GM08714 (cell line): ENCODE data around the gene RALGAPA2.

ENCODE experiments used
- H3K4me3 ChIP-seq: fragments of 200-500 bp; sonication (Bioruptor generic); 2 replicates; pipeline ENCODE4 v1.5.1; 2014; ENCODE audit warnings: mild to moderate bottlenecking, low read length, inconsistent platforms
- ZNF274 ChIP-seq: IDR thresholded peaks from 2 replicates; pipeline ENCODE4 v1.6.1; 2012; ENCODE audit warnings: mild to moderate bottlenecking, low read depth, low read length

RALGAPA2 gene

DNA sequence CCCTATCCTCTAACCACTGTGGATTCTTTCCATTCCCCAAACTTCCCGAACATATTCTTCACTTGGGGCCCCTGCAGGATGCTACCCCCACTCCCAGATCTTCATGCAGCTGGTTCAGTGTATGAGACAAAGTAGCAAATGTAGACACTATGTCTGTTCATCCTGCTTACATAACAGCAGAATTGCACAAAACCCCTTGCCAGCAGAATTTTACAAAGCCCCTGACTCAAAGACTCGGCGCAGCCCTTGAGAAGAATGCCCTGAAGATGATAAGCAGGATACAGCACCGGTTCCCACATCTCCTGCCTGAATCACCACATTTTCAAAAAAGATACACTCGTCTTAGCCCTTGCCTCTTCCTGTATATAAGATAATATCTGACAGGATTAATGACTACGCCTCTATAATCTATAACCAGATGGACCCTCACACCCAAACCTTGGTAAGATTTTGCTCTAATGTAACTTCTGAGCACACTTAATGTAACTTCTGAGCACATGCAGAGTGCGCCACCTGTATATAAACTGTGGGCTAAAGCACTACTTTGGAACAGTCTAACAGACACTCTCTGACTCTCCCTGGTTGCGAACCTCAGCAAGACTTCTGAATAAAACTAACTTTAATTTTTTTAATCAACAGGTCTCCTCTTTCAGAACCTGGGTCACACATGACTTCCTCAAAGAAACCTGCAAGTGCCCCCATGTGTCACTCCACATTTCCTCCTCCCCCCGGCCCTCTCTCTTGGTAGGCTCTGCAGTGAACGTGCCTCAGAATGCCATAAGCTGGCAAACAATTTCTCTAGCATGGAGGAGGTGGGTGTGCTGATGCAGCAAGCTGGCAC lies 28.7 kb downstream of the RALGAPA2 start:
- no peak overlapping the region for H3K4me3 ChIP-seq
- no peak for TF ChIP-seq ZNF274

DNA sequence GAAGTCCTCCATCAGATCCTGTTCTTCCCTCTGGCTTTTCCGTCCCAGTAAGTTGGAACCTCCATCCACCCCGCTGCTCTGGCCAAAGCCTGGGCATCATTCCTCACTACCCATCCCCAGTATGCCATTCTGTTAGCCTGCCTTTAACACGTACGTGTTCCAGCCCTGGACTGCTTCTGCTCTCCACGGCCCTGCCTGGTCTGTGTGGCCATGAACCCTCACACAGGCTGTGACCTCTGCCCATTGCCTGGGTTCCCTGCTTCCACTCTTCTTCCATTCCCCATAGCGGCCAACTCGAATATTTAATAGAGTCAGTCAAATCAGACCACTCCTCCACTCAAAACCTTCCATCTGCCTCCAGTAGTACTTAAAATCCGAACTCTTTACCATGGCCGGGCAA lies 29.4 kb downstream of the RALGAPA2 start:
- H3K4me3 ChIP-seq = no peak overlapping the region
- no peak for TF ChIP-seq ZNF274

DNA sequence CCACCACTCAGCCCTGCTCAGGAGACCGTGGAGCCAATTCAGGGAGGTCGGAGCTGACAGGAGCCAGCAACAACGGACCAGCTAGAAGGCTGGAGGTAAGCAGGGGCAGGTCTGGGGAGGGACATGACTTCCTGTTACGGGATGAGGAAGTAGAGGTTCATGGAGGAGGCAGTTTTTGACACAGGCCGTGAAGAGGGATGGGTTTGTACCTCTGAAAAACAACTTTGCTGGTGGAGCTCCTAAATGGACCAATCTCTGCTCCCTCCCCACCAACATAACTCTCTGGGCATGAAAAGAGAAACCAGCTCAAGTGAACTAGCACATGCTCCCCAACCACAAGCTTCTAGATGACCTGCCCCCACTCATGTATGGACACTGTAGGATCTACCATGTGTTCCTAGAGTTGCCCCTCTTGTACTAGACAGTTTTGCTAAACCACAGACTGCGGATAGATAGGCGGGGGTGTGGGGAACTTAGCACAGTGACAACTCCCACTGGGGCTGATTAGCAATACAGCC lies 31.4 kb downstream of the RALGAPA2 start:
- H3K4me3 ChIP-seq = no peak overlapping the region
- no peak for TF ChIP-seq ZNF274

DNA sequence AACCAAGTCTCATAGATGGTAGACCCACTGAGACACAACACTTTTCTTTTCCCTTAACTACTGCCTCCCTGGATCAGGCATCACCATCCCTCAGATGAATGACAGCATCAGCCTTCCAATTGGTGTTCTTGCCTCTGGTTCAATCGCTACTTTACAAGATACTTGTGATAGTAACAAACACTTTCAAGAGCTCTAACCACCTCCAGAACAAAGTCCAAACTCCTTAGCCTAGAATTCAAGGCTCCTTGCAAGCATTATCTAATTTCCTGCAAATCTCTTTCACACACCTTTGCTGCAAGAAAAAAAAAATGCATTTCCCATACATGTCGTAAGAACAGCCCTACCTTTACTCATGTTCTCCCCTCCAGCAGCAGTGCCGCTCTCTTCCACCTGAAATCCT lies 33.1 kb downstream of the RALGAPA2 start:
- TF ChIP-seq ZNF274 = no peak
- no peak overlapping the region for H3K4me3 ChIP-seq

DNA sequence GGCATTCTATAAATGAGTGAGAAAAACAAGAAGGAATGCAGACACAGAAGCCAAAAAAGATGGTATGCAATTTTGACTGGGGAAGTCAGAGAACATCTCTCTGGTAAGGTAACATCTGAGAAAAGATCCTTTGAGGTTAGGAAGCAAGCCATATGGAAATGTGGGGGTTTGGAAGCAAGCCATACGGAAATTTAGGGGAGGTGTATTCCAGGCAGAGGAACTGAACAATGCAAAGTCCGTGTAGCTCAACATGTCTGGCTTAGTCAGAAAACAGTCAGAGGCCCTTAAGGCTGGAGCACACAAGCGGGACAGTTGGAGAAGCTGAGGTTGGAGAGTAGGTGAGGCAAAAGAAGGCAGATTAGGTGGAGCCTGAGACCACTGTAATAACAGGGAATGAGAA lies 35.3 kb downstream of the RALGAPA2 start:
- H3K4me3 ChIP-seq = no peak overlapping the region
- TF ChIP-seq ZNF274 = no peak

DNA sequence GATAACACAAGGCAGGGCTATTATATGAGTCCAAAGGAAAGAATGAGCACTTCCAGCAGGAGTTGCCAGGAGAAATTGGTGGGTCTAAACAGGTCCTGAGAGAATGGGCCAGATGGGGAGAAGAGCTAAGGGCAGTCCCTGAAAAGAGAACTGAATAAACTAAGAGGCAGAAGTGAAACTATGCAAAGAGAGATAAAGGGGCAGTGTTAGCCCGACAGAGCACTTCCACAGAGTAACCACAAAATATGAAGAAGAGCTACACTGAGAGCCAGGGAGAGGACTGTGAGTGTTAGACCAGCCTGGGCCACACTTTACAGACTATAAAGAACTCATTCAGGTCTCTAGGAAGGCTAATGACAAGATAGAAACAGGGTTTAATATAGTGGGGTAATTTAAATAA lies 43.8 kb downstream of the RALGAPA2 start:
- TF ChIP-seq ZNF274 = no peak
- H3K4me3 ChIP-seq = no peak overlapping the region; the same call in 1 of the 2 replicates

DNA sequence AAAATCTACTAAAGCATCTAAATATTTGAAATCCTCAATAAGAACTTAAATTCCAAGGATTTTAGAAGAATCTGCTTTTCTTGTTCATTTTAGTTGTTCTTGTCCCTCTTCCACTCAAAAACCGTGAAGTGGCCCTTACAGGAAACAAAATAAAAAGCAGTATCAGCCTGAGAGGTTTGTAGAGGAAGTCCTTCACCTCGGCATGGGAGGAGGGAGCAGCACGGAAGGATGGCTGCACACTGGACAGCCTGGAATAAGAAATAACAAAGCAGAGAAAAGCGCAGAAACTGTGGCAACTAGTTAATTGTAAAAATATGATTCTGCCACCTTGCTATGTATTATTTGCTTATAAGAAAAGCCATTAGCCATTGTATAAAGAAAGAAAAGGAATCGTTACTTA lies 46.1 kb downstream of the RALGAPA2 start:
- no peak overlapping the region for H3K4me3 ChIP-seq
- no peak for TF ChIP-seq ZNF274

DNA sequence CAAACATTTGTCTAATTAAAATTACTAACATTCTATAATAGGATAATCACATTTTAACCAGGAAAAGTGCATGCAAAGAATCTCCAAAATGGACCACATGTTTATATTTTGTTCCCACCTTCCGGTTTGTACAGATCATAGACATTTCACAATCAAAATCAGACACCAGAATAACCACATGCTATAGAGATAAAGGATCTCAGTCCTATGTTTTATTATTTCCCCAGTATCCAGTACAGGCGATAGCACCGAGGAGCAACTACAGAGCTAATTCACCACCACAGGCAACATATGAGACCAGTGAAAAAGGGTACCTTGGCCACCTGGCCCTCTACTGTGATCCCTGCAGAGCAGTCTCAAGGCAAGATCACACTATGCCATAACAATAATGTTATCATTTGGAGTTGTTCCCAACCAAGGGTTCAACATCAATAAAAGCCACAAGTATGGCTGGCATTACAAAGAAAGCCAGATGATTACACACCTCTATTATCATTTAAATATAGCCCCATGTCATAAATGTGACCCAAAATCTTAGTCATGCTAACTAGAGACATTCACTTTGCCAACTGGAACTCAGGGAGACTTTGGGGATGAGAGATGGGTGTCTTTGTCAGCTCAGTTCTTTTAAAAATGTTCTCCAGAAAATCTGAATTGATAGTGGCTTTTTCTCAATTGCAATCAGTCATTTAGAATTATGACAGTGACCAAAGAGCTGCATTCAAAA lies 46.7 kb downstream of the RALGAPA2 start:
- H3K4me3 ChIP-seq = no peak overlapping the region
- TF ChIP-seq ZNF274 = no peak

DNA sequence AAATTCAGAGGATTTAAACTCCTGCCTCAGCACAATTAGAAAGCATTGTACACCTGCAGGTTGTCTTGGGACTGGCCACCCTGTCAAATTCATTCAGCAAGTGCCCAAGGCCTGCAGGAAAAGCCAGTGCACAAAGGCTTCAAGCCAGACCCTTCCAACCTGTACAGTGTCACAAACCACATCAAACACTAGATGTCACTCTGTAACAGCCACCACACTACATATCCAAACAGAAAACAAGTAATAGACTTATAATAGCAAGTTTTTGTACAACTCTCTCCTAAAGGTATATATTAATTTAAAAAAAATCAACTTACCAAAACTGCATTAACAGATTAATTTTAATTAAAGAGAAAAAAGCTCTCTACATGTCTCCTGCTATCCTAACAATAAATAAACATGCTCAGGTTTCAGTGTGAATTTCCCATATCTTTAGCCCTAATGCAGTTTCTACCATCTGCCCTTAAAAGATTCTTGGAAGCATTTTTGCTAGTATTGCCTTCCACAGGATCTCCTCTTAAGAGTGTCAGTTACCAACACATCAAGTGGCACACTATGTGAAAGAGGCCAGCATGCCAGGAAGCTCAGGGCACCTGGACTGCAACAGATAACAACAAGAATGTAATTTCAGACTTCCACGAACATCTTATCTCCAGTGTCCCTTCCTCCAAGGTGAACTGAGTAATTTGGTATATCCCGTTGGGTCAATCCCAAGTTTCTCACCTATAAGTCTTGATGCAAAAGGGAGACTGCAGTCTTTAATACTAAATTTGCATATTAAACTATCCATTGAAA lies 47.5 kb downstream of the RALGAPA2 start:
- no peak overlapping the region for H3K4me3 ChIP-seq
- no peak for TF ChIP-seq ZNF274

DNA sequence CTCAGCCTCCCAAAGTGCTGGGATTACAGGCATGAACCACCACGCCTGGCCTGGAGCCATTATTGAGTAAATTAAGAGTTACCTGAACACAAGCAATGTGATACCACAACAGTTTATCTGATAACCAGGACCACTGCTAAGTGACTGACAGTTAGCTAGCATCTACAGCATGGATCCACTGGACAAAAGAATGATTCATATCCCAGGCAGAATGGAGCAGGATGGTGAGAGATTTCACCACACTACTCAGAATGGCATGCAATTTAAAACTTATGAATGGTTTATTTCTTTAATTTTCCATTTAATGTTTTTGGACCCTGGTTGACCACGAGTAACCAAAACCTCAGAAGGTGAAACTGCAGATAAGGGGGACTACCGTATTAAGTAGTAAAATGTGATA lies 48.6 kb downstream of the RALGAPA2 start:
- no peak overlapping the region for H3K4me3 ChIP-seq
- no peak for TF ChIP-seq ZNF274

DNA sequence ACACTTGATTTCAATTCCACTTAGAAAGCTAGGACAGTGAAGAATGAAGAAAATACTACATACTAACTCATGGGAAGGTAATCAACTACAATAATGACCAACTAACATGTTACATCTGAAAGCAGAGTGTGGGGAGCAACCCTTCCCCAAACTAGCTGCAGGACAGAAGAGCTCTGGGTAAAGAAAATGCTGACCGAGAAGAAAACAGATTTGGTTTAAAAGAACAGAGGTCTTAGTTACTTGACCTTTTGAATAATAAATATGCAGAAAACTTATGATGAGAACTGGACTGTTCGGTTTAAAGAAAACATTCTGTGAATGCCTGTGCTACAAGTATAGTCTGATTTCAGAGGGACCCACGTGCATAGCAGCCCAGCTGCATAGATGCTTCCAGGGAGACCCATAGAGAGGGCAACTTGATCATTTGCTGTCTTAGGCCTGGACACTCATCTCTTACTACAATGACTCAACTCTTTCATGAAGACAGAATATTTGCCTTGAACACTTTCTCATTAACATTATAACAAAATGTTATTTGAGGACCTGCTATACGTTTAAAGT lies 53.5 kb downstream of the RALGAPA2 start:
- no peak for TF ChIP-seq ZNF274
- no peak overlapping the region for H3K4me3 ChIP-seq

DNA sequence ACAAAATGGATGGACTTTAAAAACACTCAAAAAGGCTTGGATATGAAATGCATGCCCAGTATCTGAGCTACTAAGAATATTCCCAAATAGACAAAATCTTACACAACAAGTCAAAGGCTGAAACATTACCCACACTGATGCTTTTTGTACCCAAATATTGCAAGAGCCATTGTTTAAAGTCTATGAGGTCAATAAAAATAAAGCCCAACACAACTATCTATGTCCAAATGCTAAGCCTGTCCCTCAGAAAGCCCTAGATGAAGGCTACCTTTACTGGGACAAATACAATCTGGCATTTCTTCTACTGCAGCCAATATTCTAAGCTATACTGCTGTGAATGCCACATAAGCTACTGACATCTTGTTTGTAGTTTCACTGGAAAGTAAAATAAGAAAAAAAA lies 54.3 kb downstream of the RALGAPA2 start:
- H3K4me3 ChIP-seq = no peak overlapping the region
- TF ChIP-seq ZNF274 = no peak

DNA sequence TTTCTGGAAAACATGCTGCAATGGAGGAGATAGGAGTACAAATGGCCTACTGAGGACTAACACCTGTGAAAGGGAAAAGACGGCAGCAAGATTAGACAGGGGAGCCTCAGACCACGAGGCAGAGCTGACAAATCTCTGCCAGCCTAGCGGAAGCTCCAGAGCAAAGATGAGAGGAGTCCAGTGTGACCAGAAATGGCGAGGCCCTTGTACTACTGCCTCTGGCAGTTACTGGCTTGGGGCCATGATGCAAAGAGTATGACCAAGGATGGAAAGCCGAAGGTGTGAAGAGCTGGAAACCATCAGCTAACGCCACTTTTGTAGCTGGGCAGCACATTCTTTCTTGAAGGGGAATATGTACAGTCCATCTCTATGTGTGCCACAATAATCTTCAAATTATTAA lies 55.4 kb downstream of the RALGAPA2 start:
- no peak for TF ChIP-seq ZNF274

DNA sequence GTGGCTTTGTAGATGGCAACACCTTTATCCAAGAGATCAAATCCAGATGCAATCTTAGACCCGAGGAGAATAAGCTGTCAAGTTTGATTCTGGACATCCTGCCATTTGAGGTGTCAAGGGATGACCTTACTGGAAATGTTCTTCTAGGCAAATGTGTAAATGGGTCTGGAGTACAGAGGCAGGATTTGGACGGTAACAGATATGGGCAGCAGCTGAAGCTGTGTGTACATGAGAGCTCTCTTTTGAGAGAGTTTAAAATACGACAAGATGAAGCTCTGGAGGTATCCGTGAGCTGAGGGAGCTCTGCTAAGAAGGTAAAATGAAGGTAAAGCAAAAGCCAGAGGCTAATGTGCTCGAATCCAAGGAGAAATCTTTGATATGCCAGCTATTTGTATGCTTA lies 56.6 kb downstream of the RALGAPA2 start:
- no peak overlapping the region for H3K4me3 ChIP-seq
- no peak for TF ChIP-seq ZNF274

More for the DNA sequence above, 55.4 kb downstream of the RALGAPA2 start:
- H3K4me3 ChIP-seq = no peak overlapping the region
